GM21360 (cell line): ENCODE results near the gene KIF15.
A peak's percentile ranks its signal among the peaks of the same experiment; 100 is the strongest.
"Not testable (repeated sequence)": the region's sequence is repeated elsewhere in the genome, so short reads cannot be mapped to it uniquely, and the experiment has no call there.

Source experiments
- ATAC-seq: cut with Tn5 transposase; IDR thresholded peaks from one replicate; pipeline ENCODE4 v1.9.1; 2021; ENCODE audit warnings: mild to moderate bottlenecking, moderate library complexity; ENCODE audit not compliant: unreplicated experiment

The KIF15 gene

GRCh38 chr3:44825264-44825925 is 63.8 kb downstream of the KIF15 start:
- no peak for ATAC-seq

GRCh38 chr3:44827196-44827595 is 65.6 kb downstream of the KIF15 start:
- no peak for ATAC-seq

GRCh38 chr3:44831232-44831631 is 69.6 kb downstream of the KIF15 start:
- ATAC-seq = no peak

GRCh38 chr3:44832032-44832431 is 70.4 kb downstream of the KIF15 start:
- no peak for ATAC-seq

- no peak for ATAC-seq
These were observed 71.4 kb downstream of the KIF15 start for GRCh38 chr3:44832965-44833364.

GRCh38 chr3:44833394-44833793 is 71.8 kb downstream of the KIF15 start:
- no peak for ATAC-seq

GRCh38 chr3:44835684-44836083 is 74.1 kb downstream of the KIF15 start:
- no peak for ATAC-seq

- no peak for ATAC-seq
These were observed 80.8 kb downstream of the KIF15 start for GRCh38 chr3:44842376-44842775.

GRCh38 chr3:44845528-44846520 is 84.2 kb downstream of the KIF15 start:
- ATAC-seq = no peak

GRCh38 chr3:44848634-44849033 is 87.0 kb downstream of the KIF15 start:
- ATAC-seq = no peak

- ATAC-seq = not testable (repeated sequence)
These were observed 95.1 kb downstream of the KIF15 start for GRCh38 chr3:44856663-44857062.

- no peak for ATAC-seq
These were observed 98.5 kb downstream of the KIF15 start for GRCh38 chr3:44860117-44860516.

GRCh38 chr3:44861412-44862225 is 100.0 kb downstream of the KIF15 start, which contains the start of gene TMEM42:
TSS of gene TMEM42 (plus strand) at chr3:44861912. CDS start at chr3:44861925, 13 bp downstream.
- ATAC-seq = peak; percentile 87

GRCh38 chr3:44862226-44862637 is 100.6 kb downstream of the KIF15 start:
- ATAC-seq = peak; percentile 30

- ATAC-seq = no peak
These were observed 103.9 kb downstream of the KIF15 start for GRCh38 chr3:44865272-44866035.

- ATAC-seq = no peak
These were observed 106.0 kb downstream of the KIF15 start for GRCh38 chr3:44867421-44868111.

- no peak for ATAC-seq
These were observed 108.9 kb downstream of the KIF15 start for GRCh38 chr3:44870375-44871061.

GRCh38 chr3:44874308-44874707 is 112.7 kb downstream of the KIF15 start, which contains the start of gene TGM4:
TSS of gene TGM4 (plus strand) at chr3:44874608. CDS start at chr3:44874679, 71 bp downstream.
- ATAC-seq = no peak

GRCh38 chr3:44875596-44875995 is 114.0 kb downstream of the KIF15 start:
- ATAC-seq = no peak
